Loucy (cell line): ENCODE results near the gene ZBTB24.

Source experiments
- H2AFZ ChIP-seq: fragments of 200-600 bp; sonication (generic); 2 replicates; pipeline ENCODE4 v1.6.0; 2016; ENCODE audit warnings: antibody characterized with exemption, mild to moderate bottlenecking, low read length, moderate library complexity
- H3F3A ChIP-seq: fragments of 200-600 bp; 2 replicates; pipeline ENCODE4 v1.6.0; 2016; ENCODE audit warnings: antibody characterized with exemption, low read depth, mild to moderate bottlenecking
- H3K27me3 ChIP-seq: fragments of 200-600 bp; sonication (generic); 2 replicates; pipeline ENCODE4 v1.6.1; 2014; ENCODE audit warnings: low read length, mild to moderate bottlenecking; ENCODE audit not compliant: insufficient read depth, poor library complexity, severe bottlenecking
- H3K36me3 ChIP-seq: fragments of 200-600 bp; sonication (generic); 2 replicates; pipeline ENCODE4 v1.6.1; 2016; ENCODE audit warnings: low read length; ENCODE audit not compliant: insufficient read depth
- H3K4me1 ChIP-seq: fragments of 200-600 bp; sonication (generic); 2 replicates; pipeline ENCODE4 v1.5.1; 2014; ENCODE audit warnings: low read length, mild to moderate bottlenecking; ENCODE audit not compliant: insufficient read depth, poor library complexity, severe bottlenecking
- H3K4me2 ChIP-seq: fragments of 200-600 bp; sonication (generic); 2 replicates; pipeline ENCODE4 v1.6.0; 2014; ENCODE audit warnings: antibody characterized with exemption, low read length, low read depth, mild to moderate bottlenecking; ENCODE audit not compliant: poor library complexity, severe bottlenecking
- H3K4me3 ChIP-seq: fragments of 200-600 bp; sonication (generic); 2 replicates; pipeline ENCODE4 v1.5.1; 2014; ENCODE audit warnings: low read length, mild to moderate bottlenecking, mixed read lengths; ENCODE audit not compliant: poor library complexity, severe bottlenecking
- H3K79me2 ChIP-seq: fragments of 200-600 bp; sonication (generic); 2 replicates; pipeline ENCODE4 v1.6.1; 2014; ENCODE audit warnings: low read length; ENCODE audit not compliant: insufficient read depth
- H3K9ac ChIP-seq: fragments of 200-600 bp; sonication (generic); 2 replicates; pipeline ENCODE4 v1.6.0; 2014; ENCODE audit warnings: mild to moderate bottlenecking, low read depth, low read length, moderate library complexity; ENCODE audit not compliant: poor library complexity, severe bottlenecking
- H3K9me2 ChIP-seq: fragments of 200-600 bp; sonication (generic); replicated peaks from 2 replicates; pipeline ENCODE4 v1.6.1; 2016; ENCODE audit warnings: low read depth, low read length, mixed read lengths
- H3K9me3 ChIP-seq: fragments of 200-600 bp; sonication (generic); 2 replicates; pipeline ENCODE4 v1.6.1; 2014; ENCODE audit warnings: mild to moderate bottlenecking, antibody characterized with exemption, low read length, low read depth; ENCODE audit not compliant: insufficient read depth
- H4K20me1 ChIP-seq: fragments of 200-600 bp; sonication (generic); 2 replicates; pipeline ENCODE4 v1.6.0; 2014; ENCODE audit warnings: antibody characterized with exemption, low read length, mild to moderate bottlenecking; ENCODE audit not compliant: insufficient read depth, poor library complexity, severe bottlenecking
- CTCF ChIP-seq: fragments of 200-600 bp; sonication (generic); conservative IDR thresholded peaks from 2 replicates; pipeline ENCODE4 v1.5.1; 2014; ENCODE audit warnings: mild to moderate bottlenecking, antibody characterized with exemption, low read length
- EZH2phosphoT487 ChIP-seq: fragments of 200-600 bp; IDR thresholded peaks from 2 replicates; pipeline ENCODE4 v1.6.1; 2018; ENCODE audit warnings: antibody characterized with exemption, mild to moderate bottlenecking, moderate library complexity, borderline replicate concordance

Gene ZBTB24

GRCh38 chr6:109514946-109515345, 31.9 kb upstream of the ZBTB24 start:
- Histone ChIP-seq H3F3A (peaks cover 2% of the 10 kb centered on the region; the same call in 1 of the 2 replicates), H3K9me3 (peaks cover 9% of the 10 kb centered on the region; the same call in 1 of the 2 replicates), H3K4me1 (peaks cover 46% of the 10 kb centered on the region), H3K27me3 (no peaks in the 10 kb centered on the region), H3K36me3 (no peaks in the 10 kb centered on the region), H3K9ac (no peak overlapping the region), H3K79me2 (no peaks in the 10 kb centered on the region), H4K20me1 (no peaks in the 10 kb centered on the region), H3K4me3 (no peak overlapping the region), H3K9me2 (no peaks in the 10 kb centered on the region), H3K4me2 (no peak overlapping the region), H2AFZ (peak overlapping the region; percentile 18; the same call in 1 of the 2 replicates)
- TF ChIP-seq EZH2phosphoT487 (no peak), CTCF (no peak)

GRCh38 chr6:109513571-109514071, 30.6 kb upstream of the ZBTB24 start:
- Histone ChIP-seq H3K4me1 (peaks cover 46% of the 10 kb centered on the region), H2AFZ (no peak overlapping the region), H3K79me2 (no peaks in the 10 kb centered on the region), H3K4me3 (no peak overlapping the region), H3K27me3 (no peaks in the 10 kb centered on the region), H3K9me2 (no peaks in the 10 kb centered on the region), H3F3A (no peaks in the 10 kb centered on the region; the same call in 1 of the 2 replicates), H3K9ac (no peak overlapping the region), H4K20me1 (no peaks in the 10 kb centered on the region), H3K4me2 (no peak overlapping the region), H3K9me3 (peaks cover 9% of the 10 kb centered on the region; the same call in 1 of the 2 replicates), H3K36me3 (no peaks in the 10 kb centered on the region)
- TF ChIP-seq CTCF (no peak), EZH2phosphoT487 (no peak)

- Histone ChIP-seq H3K9me3 (peaks cover 9% of the 10 kb centered on the region; the same call in 1 of the 2 replicates), H3K36me3 (no peaks in the 10 kb centered on the region), H3K4me1 (peaks cover 37% of the 10 kb centered on the region), H4K20me1 (no peaks in the 10 kb centered on the region), H3K9ac (no peak overlapping the region), H3K4me3 (no peak overlapping the region), H3K9me2 (no peaks in the 10 kb centered on the region), H3F3A (no peaks in the 10 kb centered on the region; the same call in 1 of the 2 replicates), H3K27me3 (no peaks in the 10 kb centered on the region), H3K4me2 (no peak overlapping the region), H2AFZ (no peak overlapping the region), H3K79me2 (no peaks in the 10 kb centered on the region)
- TF ChIP-seq EZH2phosphoT487 (no peak), CTCF (no peak)
These were observed 29.3 kb upstream of the ZBTB24 start for GRCh38 chr6:109512271-109512817.
